ENCODE measurements around the gene ZFC3H1. TPM values are rescaled to one million over a fixed set of nuclear protein-coding genes. Genes with fewer than 3 reads are reported as not detected.
"Not testable (repeated sequence)": the region's sequence is repeated elsewhere in the genome, so short reads cannot be mapped to it uniquely, and the experiment has no call there.

The ZFC3H1 gene
- 31.1 TPM for polyA plus RNA-seq (2013, experiment 1 of 2)
- polyA plus RNA-seq (2013, experiment 2 of 2), result 37.2 TPM

DNA sequence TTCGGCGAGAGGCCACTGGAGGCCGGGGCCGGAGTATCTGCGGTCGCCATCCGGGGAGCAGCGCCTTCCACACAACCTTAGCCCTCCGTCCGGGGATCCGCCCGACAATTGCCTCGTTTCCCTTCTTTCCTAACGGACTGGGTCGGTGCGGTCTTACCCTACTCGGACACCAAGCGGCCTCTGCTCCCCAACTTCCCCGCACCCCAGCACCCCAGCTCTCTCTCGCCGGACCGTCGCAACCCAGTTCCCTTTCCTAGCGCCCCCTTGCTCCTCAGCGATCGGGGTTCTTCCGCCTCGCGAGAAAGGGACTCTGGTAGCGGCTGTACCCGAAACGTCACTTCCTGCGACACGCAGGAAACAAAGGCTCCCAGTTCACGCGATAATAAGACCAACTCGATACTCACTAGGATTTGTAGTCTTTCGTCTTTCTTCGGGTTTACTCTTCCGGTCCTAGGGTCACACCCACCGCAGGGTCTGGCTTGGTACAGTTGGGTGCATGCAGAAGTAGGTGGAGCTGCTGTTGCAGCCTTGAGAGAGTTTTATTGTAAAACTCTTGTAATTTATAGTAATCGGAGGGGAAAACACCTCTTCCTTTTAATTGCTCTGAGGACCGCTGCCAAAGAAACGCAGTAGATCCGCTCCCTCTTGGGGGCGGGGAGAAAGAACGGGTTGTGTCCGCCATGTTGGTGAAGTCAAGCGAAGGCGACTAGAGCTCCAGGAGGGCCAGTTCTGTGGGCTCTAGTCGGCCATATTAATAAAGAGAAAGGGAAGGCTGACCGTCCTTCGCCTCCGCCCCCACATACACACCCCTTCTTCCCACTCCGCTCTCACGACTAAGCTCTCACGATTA is at the start of gene ZFC3H1, which contains the start of gene THAP2:
Gene ZFC3H1 (minus strand): TSS at position 288 of the 850 bp plus-strand sequence. CDS start 238 bp downstream, at position 50.
Gene THAP2 (plus strand): TSS at position 741 of the 850 bp plus-strand sequence. CDS start 209 bp downstream, outside the sequence.
- no peaks in the 10 kb centered on the region for H3K4me1 ChIP-seq (ENCODE audit: control insufficient read depth, insufficient read depth, low read length, poor library complexity, severe bottlenecking)
- peaks cover 22% of the 10 kb centered on the region for H3K36me3 ChIP-seq (ENCODE audit: control insufficient read depth, insufficient read depth, low read length)
- H3K4me3 ChIP-seq (ENCODE audit: extremely low read depth, insufficient read depth, low read length, poor library complexity, severe bottlenecking), result peak within 1 kb of the TSS; percentile 77
- no peaks in the 10 kb centered on the region for H3K9me3 ChIP-seq (ENCODE audit: control insufficient read depth, low read length)
- 0% methylated on average over 30 to 35 of the region's 57 CpGs for WGBS, 2 experiments (ENCODE audit: insufficient coverage in 2 of 2)
- peak within 1 kb of the TSS; percentile 97 for H3K27ac ChIP-seq (ENCODE audit: low read depth, low read length, severe bottlenecking)

- H3K27ac ChIP-seq (ENCODE audit: low read depth, low read length, severe bottlenecking), result peak overlapping the region; percentile 71
- H3K36me3 ChIP-seq (ENCODE audit: control insufficient read depth, insufficient read depth, low read length), result no peaks in the 10 kb centered on the region
- peaks cover 30% of the 10 kb centered on the region for H3K9me3 ChIP-seq (ENCODE audit: control insufficient read depth, low read length)
- peaks cover 18% of the 10 kb centered on the region for H3K4me1 ChIP-seq (ENCODE audit: control insufficient read depth, insufficient read depth, low read length, poor library complexity, severe bottlenecking)
- WGBS, 2 experiments (ENCODE audit: insufficient coverage in 2 of 2), result 81 to 84% methylated on average over 5 to 6 of the region's 7 CpGs
- no peak overlapping the region for H3K4me3 ChIP-seq (ENCODE audit: extremely low read depth, insufficient read depth, low read length, poor library complexity, severe bottlenecking)
Observed at GRCh38 chr12:71710276-71711125, 46.9 kb upstream of the ZFC3H1 start.

DNA sequence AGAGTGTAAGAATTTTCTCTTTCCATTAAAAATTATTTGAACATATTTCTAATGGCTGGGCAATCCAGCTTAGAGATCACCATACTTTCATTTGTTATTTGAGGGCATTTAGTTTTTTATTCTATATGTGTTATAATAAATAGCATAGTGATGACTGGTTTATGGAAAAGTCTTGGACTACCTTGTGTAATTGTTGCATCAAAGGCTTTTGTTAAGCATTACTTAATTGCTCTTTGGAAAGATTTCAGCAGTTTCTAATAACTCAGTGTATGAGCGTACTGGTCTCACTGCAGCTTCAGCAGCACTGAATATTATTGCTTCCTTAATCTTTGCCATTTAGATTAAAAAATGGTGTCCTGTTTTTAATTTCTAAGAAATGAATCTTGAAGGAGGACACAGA is 45.0 kb upstream of the ZFC3H1 start:
- H3K4me3 ChIP-seq (ENCODE audit: extremely low read depth, insufficient read depth, low read length, poor library complexity, severe bottlenecking), result no peak overlapping the region
- WGBS, 2 experiments (ENCODE audit: insufficient coverage in 2 of 2), result 80% methylated on average over 1 of the region's 1 CpG; no CpG with 5 or more reads in 1 of the 2 experiments
- peaks cover 19% of the 10 kb centered on the region for H3K9me3 ChIP-seq (ENCODE audit: control insufficient read depth, low read length)
- H3K27ac ChIP-seq (ENCODE audit: low read depth, low read length, severe bottlenecking), result no peak overlapping the region
- H3K36me3 ChIP-seq (ENCODE audit: control insufficient read depth, insufficient read depth, low read length), result no peaks in the 10 kb centered on the region
- peaks cover 18% of the 10 kb centered on the region for H3K4me1 ChIP-seq (ENCODE audit: control insufficient read depth, insufficient read depth, low read length, poor library complexity, severe bottlenecking)

- peaks cover 7% of the 10 kb centered on the region for H3K4me1 ChIP-seq (ENCODE audit: control insufficient read depth, insufficient read depth, low read length, poor library complexity, severe bottlenecking)
- no peak overlapping the region for H3K27ac ChIP-seq (ENCODE audit: low read depth, low read length, severe bottlenecking)
- H3K4me3 ChIP-seq (ENCODE audit: extremely low read depth, insufficient read depth, low read length, poor library complexity, severe bottlenecking), result no peak overlapping the region
- no peaks in the 10 kb centered on the region for H3K9me3 ChIP-seq (ENCODE audit: control insufficient read depth, low read length)
- WGBS, 2 experiments (ENCODE audit: insufficient coverage in 2 of 2), result no CpG with 5 or more reads among the region's 2 CpGs
- peaks cover 16% of the 10 kb centered on the region for H3K36me3 ChIP-seq (ENCODE audit: control insufficient read depth, insufficient read depth, low read length)
Observed at GRCh38 chr12:71704920-71705319, 41.3 kb upstream of the ZFC3H1 start.

- H3K4me3 ChIP-seq (ENCODE audit: extremely low read depth, insufficient read depth, low read length, poor library complexity, severe bottlenecking), result no peak overlapping the region
- no CpG with 5 or more reads among the region's 2 CpGs for WGBS, 2 experiments (ENCODE audit: insufficient coverage in 2 of 2)
- no peaks in the 10 kb centered on the region for H3K4me1 ChIP-seq (ENCODE audit: control insufficient read depth, insufficient read depth, low read length, poor library complexity, severe bottlenecking)
- H3K36me3 ChIP-seq (ENCODE audit: control insufficient read depth, insufficient read depth, low read length), result peaks cover 33% of the 10 kb centered on the region
- H3K9me3 ChIP-seq (ENCODE audit: control insufficient read depth, low read length), result no peaks in the 10 kb centered on the region
- no peak overlapping the region for H3K27ac ChIP-seq (ENCODE audit: low read depth, low read length, severe bottlenecking)
Observed at GRCh38 chr12:71703206-71703605, 39.6 kb upstream of the ZFC3H1 start.

DNA sequence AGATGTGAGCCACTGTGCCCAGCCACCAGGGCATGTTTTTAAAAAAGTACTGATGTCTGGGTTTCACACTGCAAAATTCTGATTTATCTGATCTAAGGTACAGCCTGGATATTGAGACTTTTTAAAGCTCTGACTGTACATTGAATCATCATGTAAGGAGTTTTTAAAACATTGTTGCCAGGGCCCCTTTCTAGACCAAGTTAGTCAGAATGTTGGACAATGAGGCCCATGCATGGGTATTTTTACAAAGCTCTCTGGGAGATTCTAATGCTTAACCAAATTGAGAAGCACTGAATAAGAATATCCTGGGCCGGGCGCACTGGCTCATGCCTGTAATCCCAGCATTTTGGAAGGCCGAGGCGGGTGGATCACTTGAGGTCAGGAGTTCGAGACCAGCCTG is 38.9 kb upstream of the ZFC3H1 start:
- Histone ChIP-seq H3K9me3 (ENCODE audit: control insufficient read depth, low read length) (no peaks in the 10 kb centered on the region), H3K36me3 (ENCODE audit: control insufficient read depth, insufficient read depth, low read length) (peaks cover 38% of the 10 kb centered on the region), H3K4me1 (ENCODE audit: control insufficient read depth, insufficient read depth, low read length, poor library complexity, severe bottlenecking) (no peaks in the 10 kb centered on the region), H3K27ac (ENCODE audit: low read depth, low read length, severe bottlenecking) (no peak overlapping the region), H3K4me3 (ENCODE audit: extremely low read depth, insufficient read depth, low read length, poor library complexity, severe bottlenecking) (no peak overlapping the region)
- WGBS, 2 experiments (ENCODE audit: insufficient coverage in 2 of 2), result 90 to 98% methylated on average over 5 of the region's 5 CpGs

DNA sequence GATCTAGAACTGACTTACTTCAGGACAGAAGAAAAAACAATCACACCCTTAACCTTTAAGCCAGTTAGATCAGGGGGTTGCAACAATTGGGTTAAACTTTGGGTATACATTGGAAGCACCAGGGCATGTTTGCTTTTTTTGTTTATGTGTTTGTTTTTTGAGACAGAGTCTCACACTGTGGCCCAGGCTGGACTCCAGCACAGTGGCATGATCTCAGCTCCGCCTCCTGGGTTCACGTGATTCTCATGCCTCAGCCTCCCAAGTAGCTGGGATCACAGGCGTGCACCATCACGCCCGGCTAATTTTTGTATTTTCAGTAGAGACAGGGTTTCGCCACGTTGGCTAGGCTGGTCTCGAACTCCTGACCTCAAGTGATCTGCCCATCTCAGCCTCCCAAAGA is 38.5 kb upstream of the ZFC3H1 start:
- H3K4me1 ChIP-seq (ENCODE audit: control insufficient read depth, insufficient read depth, low read length, poor library complexity, severe bottlenecking); H3K9me3 ChIP-seq (ENCODE audit: control insufficient read depth, low read length); H3K27ac ChIP-seq (ENCODE audit: low read depth, low read length, severe bottlenecking); H3K4me3 ChIP-seq (ENCODE audit: extremely low read depth, insufficient read depth, low read length, poor library complexity, severe bottlenecking): not testable (repeated sequence)
- peaks cover 41% of the 10 kb centered on the region for H3K36me3 ChIP-seq (ENCODE audit: control insufficient read depth, insufficient read depth, low read length)
- WGBS, 2 experiments (ENCODE audit: insufficient coverage in 2 of 2), result 95 to 100% methylated on average over 3 of the region's 8 CpGs

GRCh38 chr12:71695782-71696181 is 32.1 kb upstream of the ZFC3H1 start:
- H3K9me3 ChIP-seq (ENCODE audit: control insufficient read depth, low read length), result no peaks in the 10 kb centered on the region
- no CpG with 5 or more reads among the region's 1 CpG for WGBS, 2 experiments (ENCODE audit: insufficient coverage in 2 of 2)
- H3K27ac ChIP-seq (ENCODE audit: low read depth, low read length, severe bottlenecking), result no peak overlapping the region
- no peaks in the 10 kb centered on the region for H3K4me1 ChIP-seq (ENCODE audit: control insufficient read depth, insufficient read depth, low read length, poor library complexity, severe bottlenecking)
- H3K4me3 ChIP-seq (ENCODE audit: extremely low read depth, insufficient read depth, low read length, poor library complexity, severe bottlenecking), result no peak overlapping the region
- peaks cover 44% of the 10 kb centered on the region for H3K36me3 ChIP-seq (ENCODE audit: control insufficient read depth, insufficient read depth, low read length)

DNA sequence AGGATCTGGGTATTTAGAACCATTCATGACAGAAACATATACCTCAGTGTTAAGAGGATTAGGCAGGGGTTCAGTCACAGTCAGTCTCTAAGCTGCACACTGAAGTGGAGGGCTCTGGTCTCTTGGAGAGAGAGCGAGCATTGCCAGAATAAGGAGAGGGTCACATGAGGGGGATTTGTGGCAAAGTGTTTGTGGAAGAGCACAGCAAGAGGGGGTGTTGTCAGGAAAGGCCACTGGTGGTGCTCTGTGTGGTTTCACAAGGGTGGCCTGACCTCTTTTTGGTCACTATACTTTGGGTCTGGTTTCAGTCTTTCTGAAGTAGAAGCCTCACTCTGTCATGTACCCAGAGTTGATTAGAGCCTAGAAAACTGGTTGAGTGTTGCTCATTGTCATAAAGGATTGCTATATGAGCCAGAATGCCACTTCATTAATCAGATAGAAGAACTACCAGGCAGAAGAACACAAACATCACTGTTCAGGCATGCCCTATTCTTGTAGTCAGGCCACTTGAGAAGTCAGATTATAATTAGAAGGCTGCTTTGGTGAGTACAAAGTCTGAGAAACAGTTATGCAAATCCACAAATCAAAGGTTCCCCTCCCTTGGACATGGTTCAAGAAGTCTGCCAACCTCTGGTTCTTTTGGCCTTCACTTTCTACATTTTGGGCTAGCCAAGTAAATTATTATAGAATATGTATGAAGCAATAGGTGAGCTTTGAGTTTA is 30.6 kb upstream of the ZFC3H1 start:
- WGBS, 2 experiments (ENCODE audit: insufficient coverage in 2 of 2), result 100% methylated on average over 1 of the region's 1 CpG
- Histone ChIP-seq H3K4me3 (ENCODE audit: extremely low read depth, insufficient read depth, low read length, poor library complexity, severe bottlenecking) (no peak overlapping the region), H3K27ac (ENCODE audit: low read depth, low read length, severe bottlenecking) (no peak overlapping the region), H3K36me3 (ENCODE audit: control insufficient read depth, insufficient read depth, low read length) (peaks cover 35% of the 10 kb centered on the region), H3K4me1 (ENCODE audit: control insufficient read depth, insufficient read depth, low read length, poor library complexity, severe bottlenecking) (no peaks in the 10 kb centered on the region), H3K9me3 (ENCODE audit: control insufficient read depth, low read length) (no peaks in the 10 kb centered on the region)

GRCh38 chr12:71693651-71694050 is 30.0 kb upstream of the ZFC3H1 start:
- not testable (repeated sequence) for H3K4me3 ChIP-seq (ENCODE audit: extremely low read depth, insufficient read depth, low read length, poor library complexity, severe bottlenecking); H3K4me1 ChIP-seq (ENCODE audit: control insufficient read depth, insufficient read depth, low read length, poor library complexity, severe bottlenecking); H3K27ac ChIP-seq (ENCODE audit: low read depth, low read length, severe bottlenecking); H3K9me3 ChIP-seq (ENCODE audit: control insufficient read depth, low read length)
- H3K36me3 ChIP-seq (ENCODE audit: control insufficient read depth, insufficient read depth, low read length), result peaks cover 29% of the 10 kb centered on the region
- 100% methylated on average over 1 of the region's 5 CpGs; no CpG with 5 or more reads in 1 of the 2 experiments for WGBS, 2 experiments (ENCODE audit: insufficient coverage in 2 of 2)
